ENCODE data around the gene ZNF365. TPM values are rescaled to one million over a fixed set of nuclear protein-coding genes. Genes with fewer than 3 reads are reported as not detected.
"Not testable (repeated sequence)": the region's sequence is repeated elsewhere in the genome, so short reads cannot be mapped to it uniquely, and the experiment has no call there.

Gene ZNF365
- total and polyA plus RNA-seq, 4 experiments from 2014 or later = 3.5 to 4.9 (median 4.5) TPM

GRCh38 chr10:62354916-62355315 lies 19.3 kb upstream of the ZNF365 start:
- ChIA-PET POLR2A (ENCODE audit: partially characterized antibody) (no interaction called here), CTCF (ENCODE audit: partially characterized antibody) (no interaction called here)
- DNase-seq = no peak
- Histone ChIP-seq H3K27me3 (ENCODE audit: insufficient read depth, low read length) (no peaks in the 10 kb centered on the region), H3K27ac (ENCODE audit: low read depth, low read length) (no peak overlapping the region), H3K4me3 (ENCODE audit: low read length in 2 of 2) (no peak overlapping the region), H3K36me3 (ENCODE audit: insufficient read depth, low read length) (no peaks in the 10 kb centered on the region), H3K4me1 (ENCODE audit: insufficient read depth, low read length) (no peaks in the 10 kb centered on the region), H3K9me3 (ENCODE audit: control insufficient read depth in 1 of 2, low read length in 2 of 2) (no peaks in the 10 kb centered on the region)
- intact Hi-C loops (cut with micrococcal nuclease) = no loop called here
- Mint-ChIP-seq H3K9me3 (peaks cover 0 to 21% (median 12%) of the 10 kb centered on the region in 8 donors), H3K4me3 (no peak overlapping the region), H3K36me3 (peaks cover 4 to 7% of the 10 kb centered on the region in 2 donors), H3K27ac (no peak overlapping the region), H3K27me3 (no peaks in the 10 kb centered on the region), H3K4me1 (no peaks in the 10 kb centered on the region)

- no peaks in the 10 kb centered on the region for H3K36me3 ChIP-seq (ENCODE audit: insufficient read depth, low read length)
- Mint-ChIP-seq H3K9me3 (peaks cover 0 to 9% (median 2%) of the 10 kb centered on the region in 8 donors), H3K4me3 (no peak overlapping the region), H3K4me1 (no peaks in the 10 kb centered on the region), H3K27me3 (no peaks in the 10 kb centered on the region), H3K36me3 (peaks cover 0 to 2% of the 10 kb centered on the region in 2 donors), H3K27ac (no peak overlapping the region)
- ChIA-PET CTCF (ENCODE audit: partially characterized antibody) (no interaction called here), POLR2A (ENCODE audit: partially characterized antibody) (no interaction called here)
- H3K27me3 ChIP-seq (ENCODE audit: insufficient read depth, low read length) = no peaks in the 10 kb centered on the region
- H3K9me3 ChIP-seq (ENCODE audit: control insufficient read depth in 1 of 2, low read length in 2 of 2) = no peaks in the 10 kb centered on the region
- H3K4me3 ChIP-seq (ENCODE audit: low read length in 2 of 2) = no peak overlapping the region
- H3K4me1 ChIP-seq (ENCODE audit: insufficient read depth, low read length) = no peaks in the 10 kb centered on the region
- H3K27ac ChIP-seq (ENCODE audit: low read depth, low read length) = no peak overlapping the region
- DNase-seq = no peak
- intact Hi-C loops (cut with micrococcal nuclease) = no loop called here
These were observed 17.7 kb upstream of the ZNF365 start for GRCh38 chr10:62356447-62356846.

- POLR2A ChIA-PET (ENCODE audit: partially characterized antibody); H3K27ac ChIP-seq (ENCODE audit: low read depth, low read length); DNase-seq; H3K4me1 ChIP-seq (ENCODE audit: insufficient read depth, low read length); CTCF ChIA-PET (ENCODE audit: partially characterized antibody); H3K36me3 Mint-ChIP-seq; H3K4me3 ChIP-seq (ENCODE audit: low read length in 2 of 2); H3K4me1 Mint-ChIP-seq; H3K27me3 ChIP-seq (ENCODE audit: insufficient read depth, low read length); H3K27ac Mint-ChIP-seq; H3K27me3 Mint-ChIP-seq; H3K9me3 Mint-ChIP-seq; H3K36me3 ChIP-seq (ENCODE audit: insufficient read depth, low read length); H3K9me3 ChIP-seq (ENCODE audit: control insufficient read depth in 1 of 2, low read length in 2 of 2); H3K4me3 Mint-ChIP-seq; intact Hi-C loops (cut with micrococcal nuclease): not testable (repeated sequence)
These were observed 16.0 kb upstream of the ZNF365 start for GRCh38 chr10:62358151-62358550.

GRCh38 chr10:62373639-62373994 lies 552 bp upstream of the ZNF365 start:
- Mint-ChIP-seq H3K27me3 (peaks cover 0 to 2% of the 10 kb centered on the region in 2 donors), H3K4me3 (peak overlapping the region; percentile 86 to 91 (median 88)), H3K9me3 (no peaks in the 10 kb centered on the region), H3K27ac (peak overlapping the region; percentile 67 to 87 (median 78)), H3K36me3 (no peaks in the 10 kb centered on the region), H3K4me1 (peaks cover 19 to 52% (median 26%) of the 10 kb centered on the region in 4 donors)
- Histone ChIP-seq H3K27me3 (ENCODE audit: insufficient read depth, low read length) (no peaks in the 10 kb centered on the region), H3K4me3 (ENCODE audit: low read length in 2 of 2) (peak overlapping the region in 1 of 2 donors; percentile 54), H3K27ac (ENCODE audit: low read depth, low read length) (peak overlapping the region; percentile 43), H3K9me3 (ENCODE audit: control insufficient read depth in 1 of 2, low read length in 2 of 2) (no peaks in the 10 kb centered on the region), H3K36me3 (ENCODE audit: insufficient read depth, low read length) (no peaks in the 10 kb centered on the region), H3K4me1 (ENCODE audit: insufficient read depth, low read length) (peaks cover 32% of the 10 kb centered on the region)
- DNase-seq = no peak
- CTCF ChIA-PET (ENCODE audit: partially characterized antibody) = interaction anchor here (1.5 kb wide), 1 partner anchor 109 kb away, joined by 4 read pairs; no protein-coding TSS in a partner anchor
- POLR2A ChIA-PET (ENCODE audit: partially characterized antibody) = interaction anchor here (0.6 kb wide), 1 partner anchor 117 kb away, joined by 3 read pairs; no protein-coding TSS in a partner anchor
- intact Hi-C loops (cut with micrococcal nuclease) = no loop called here

GRCh38 chr10:62374862-62375710 lies 917 bp downstream of the ZNF365 start:
- no peaks in the 10 kb centered on the region for H3K27me3 ChIP-seq (ENCODE audit: insufficient read depth, low read length)
- POLR2A ChIA-PET (ENCODE audit: partially characterized antibody) = interaction anchor here (0.5 to 2.5 kb wide), 4 partner anchors 9 to 622 kb away, joined by 3 to 10 read pairs (median 4); no protein-coding TSS in a partner anchor
- H3K27ac Mint-ChIP-seq = peak overlapping the region; percentile 66 to 95 (median 85)
- DNase-seq = peak in 1 of 5 donors; percentile 17
- H3K27ac ChIP-seq (ENCODE audit: low read depth, low read length) = peak overlapping the region; percentile 20
- H3K4me3 Mint-ChIP-seq = peak overlapping the region; percentile 85 to 93 (median 89)
- intact Hi-C loops (cut with micrococcal nuclease) = loop anchor here (1.0 to 2.0 kb wide), 2 partner anchors 9 to 40 kb away; no protein-coding TSS in a partner anchor
- H3K4me3 ChIP-seq (ENCODE audit: low read length in 2 of 2) = peak overlapping the region; percentile 34 to 54
- peaks cover 32% of the 10 kb centered on the region for H3K4me1 ChIP-seq (ENCODE audit: insufficient read depth, low read length)
- CTCF ChIA-PET (ENCODE audit: partially characterized antibody) = no interaction called here
- peaks cover 22 to 58% (median 31%) of the 10 kb centered on the region in 4 donors for H3K4me1 Mint-ChIP-seq
- H3K9me3 ChIP-seq (ENCODE audit: control insufficient read depth in 1 of 2, low read length in 2 of 2) = no peaks in the 10 kb centered on the region
- peaks cover 0 to 2% of the 10 kb centered on the region in 2 donors for H3K27me3 Mint-ChIP-seq
- H3K36me3 ChIP-seq (ENCODE audit: insufficient read depth, low read length) = no peaks in the 10 kb centered on the region
- H3K9me3 Mint-ChIP-seq = no peaks in the 10 kb centered on the region
- H3K36me3 Mint-ChIP-seq = no peaks in the 10 kb centered on the region

GRCh38 chr10:62376071-62377025 lies 2.2 kb downstream of the ZNF365 start:
- intact Hi-C loops (cut with micrococcal nuclease) = no loop called here
- H3K4me1 ChIP-seq (ENCODE audit: insufficient read depth, low read length) = peaks cover 40% of the 10 kb centered on the region
- no peak for DNase-seq
- Mint-ChIP-seq H3K4me3 (peak overlapping the region in 6 of 8 donors; percentile 34 to 93 (median 66)), H3K4me1 (peaks cover 26 to 70% (median 41%) of the 10 kb centered on the region in 4 donors), H3K27me3 (peaks cover 0 to 2% of the 10 kb centered on the region in 2 donors), H3K27ac (peak overlapping the region in 5 of 7 donors; percentile 22 to 75 (median 57)), H3K9me3 (no peaks in the 10 kb centered on the region), H3K36me3 (no peaks in the 10 kb centered on the region)
- H3K36me3 ChIP-seq (ENCODE audit: insufficient read depth, low read length) = no peaks in the 10 kb centered on the region
- no peak overlapping the region for H3K27ac ChIP-seq (ENCODE audit: low read depth, low read length)
- ChIA-PET CTCF (ENCODE audit: partially characterized antibody) (interaction anchor here (1.1 kb wide), 1 partner anchor 61 kb away, joined by 3 read pairs; no protein-coding TSS in a partner anchor), POLR2A (ENCODE audit: partially characterized antibody) (interaction anchor here (2.5 kb wide), 1 partner anchor 8 kb away, joined by 10 read pairs; no protein-coding TSS in a partner anchor)
- H3K27me3 ChIP-seq (ENCODE audit: insufficient read depth, low read length) = no peaks in the 10 kb centered on the region
- no peak overlapping the region for H3K4me3 ChIP-seq (ENCODE audit: low read length in 2 of 2)
- H3K9me3 ChIP-seq (ENCODE audit: control insufficient read depth in 1 of 2, low read length in 2 of 2) = no peaks in the 10 kb centered on the region

Measured in CD4-positive, alpha-beta memory T cell (primary cell).